NCI-H510A treated with DMSO at 0.1 percent for 48 hours (cell line): Measurements from ENCODE around the gene DCHS2.

Experiments used
- DNase-seq: peaks from one replicate; lab custom pipeline; 2025; lab: John Stamatoyannopoulos, UW

The DCHS2 gene

DNA sequence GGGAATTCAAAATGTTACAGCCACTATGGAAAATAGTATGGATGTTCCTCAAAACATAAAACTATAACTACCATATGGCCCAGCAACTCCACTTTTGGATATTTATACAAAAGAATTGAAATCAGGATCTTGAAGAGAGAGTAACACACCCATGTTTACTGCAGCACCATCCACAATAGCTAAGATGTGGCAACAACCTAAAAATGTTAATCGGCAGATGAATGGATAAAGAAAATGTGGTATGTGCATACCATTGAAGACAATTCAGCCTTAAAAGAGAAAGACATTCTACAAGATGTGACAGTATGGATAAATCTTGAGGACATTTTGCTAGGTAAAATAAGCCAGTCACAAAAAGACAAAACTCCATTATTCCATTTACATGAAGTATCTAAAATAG, 171.9 kb downstream of the DCHS2 start:
- DNase-seq, result no peak

DNA sequence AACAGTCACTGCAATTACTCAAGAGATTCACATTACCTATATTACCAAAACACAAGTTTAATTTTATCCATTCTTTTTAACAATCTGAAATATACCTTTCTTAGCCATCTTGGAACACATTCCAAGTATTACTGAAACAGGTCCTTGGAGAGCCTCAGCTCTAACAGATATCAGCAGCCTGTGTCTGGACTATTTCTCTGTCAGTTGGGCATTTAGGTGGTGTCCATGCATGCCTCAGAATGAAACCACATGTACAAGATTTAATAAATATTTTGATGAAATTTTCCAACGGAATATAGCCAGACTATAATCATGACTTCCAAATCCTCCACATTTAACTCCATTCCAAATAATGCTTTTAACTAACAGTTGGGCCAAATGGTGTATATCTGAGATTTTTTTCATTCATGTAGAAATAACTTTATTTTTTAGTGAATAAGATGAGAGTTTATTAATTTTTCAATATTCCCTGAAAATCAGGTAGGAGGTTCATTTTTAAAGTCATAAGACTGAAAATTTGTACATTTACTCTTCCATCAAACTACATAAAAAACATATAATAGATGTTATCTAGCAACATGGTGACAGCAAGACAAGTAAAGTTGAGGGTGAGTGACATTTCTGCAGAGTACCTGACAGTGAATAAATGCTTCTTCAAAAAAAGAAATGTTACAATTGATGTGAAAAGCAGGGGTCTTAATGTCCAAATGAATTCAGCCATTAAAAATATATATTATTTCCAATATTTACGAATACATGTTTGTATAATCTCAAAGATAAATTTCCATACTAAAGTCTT, 174.2 kb downstream of the DCHS2 start:
- DNase-seq, result no peak

DNA sequence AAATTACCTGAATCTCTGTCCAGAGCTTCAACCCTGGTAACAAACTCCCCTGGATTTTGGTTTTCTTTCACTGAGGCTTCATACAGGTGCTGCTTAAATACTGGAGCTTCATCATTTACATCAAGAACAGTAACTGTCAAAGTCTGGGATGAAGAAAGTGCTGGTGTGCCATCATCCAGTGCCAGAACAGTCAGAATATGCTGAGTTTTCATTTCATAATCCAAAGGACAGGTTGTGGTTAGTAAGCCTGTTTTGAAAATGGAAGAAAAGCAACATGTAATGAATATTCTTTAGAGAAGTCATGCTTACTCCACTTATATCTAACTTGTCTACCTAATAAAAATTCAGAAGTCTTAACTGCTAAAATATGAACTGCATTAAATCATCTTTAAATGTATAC, 175.9 kb downstream of the DCHS2 start:
- DNase-seq, result no peak

DNA sequence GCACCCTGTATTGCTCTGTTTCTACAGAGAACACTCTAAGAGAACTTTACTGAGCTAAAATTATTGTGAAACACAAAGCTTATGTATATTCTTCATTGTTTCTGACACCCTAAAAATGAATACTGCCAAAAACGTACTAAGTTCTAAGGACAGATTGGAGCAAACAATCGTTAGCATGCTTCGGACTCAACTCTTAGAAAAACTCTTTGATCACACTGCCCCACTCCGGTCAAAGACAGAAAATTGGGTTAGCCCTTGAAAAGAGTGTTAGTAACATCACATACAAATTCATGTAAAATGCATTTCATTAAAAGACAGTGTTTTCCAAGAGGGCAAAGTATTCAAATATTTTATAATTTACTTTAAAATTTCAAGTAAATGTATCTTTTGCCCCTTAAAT, 177.4 kb downstream of the DCHS2 start:
- no peak for DNase-seq

DNA sequence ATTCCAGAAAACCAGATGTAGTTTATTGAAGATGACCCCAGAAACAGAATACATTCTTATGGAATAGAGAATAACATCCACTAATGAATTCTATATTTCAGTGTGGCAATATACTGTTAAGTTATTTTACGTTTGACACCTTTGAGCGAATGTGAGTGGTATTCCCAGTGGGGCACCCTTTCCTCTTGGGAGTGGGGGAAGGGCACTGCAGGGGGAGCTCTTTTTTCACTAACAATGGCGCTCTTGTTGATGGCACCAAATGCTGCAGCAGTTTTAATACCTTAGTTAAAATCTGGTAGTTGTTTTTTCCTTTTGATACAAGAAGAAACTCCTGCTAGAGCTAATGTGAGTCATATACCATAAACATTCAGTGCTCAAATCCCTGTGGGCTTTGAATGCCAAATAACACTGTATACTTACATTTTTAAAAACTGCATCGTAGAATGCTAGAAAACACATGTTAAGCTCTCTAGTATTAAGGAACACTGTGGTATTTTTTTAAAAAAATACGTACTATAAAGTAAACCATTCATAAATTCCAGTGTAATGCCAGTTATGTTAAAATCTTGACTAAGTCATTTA, 178.5 kb downstream of the DCHS2 start:
- no peak for DNase-seq

DNA sequence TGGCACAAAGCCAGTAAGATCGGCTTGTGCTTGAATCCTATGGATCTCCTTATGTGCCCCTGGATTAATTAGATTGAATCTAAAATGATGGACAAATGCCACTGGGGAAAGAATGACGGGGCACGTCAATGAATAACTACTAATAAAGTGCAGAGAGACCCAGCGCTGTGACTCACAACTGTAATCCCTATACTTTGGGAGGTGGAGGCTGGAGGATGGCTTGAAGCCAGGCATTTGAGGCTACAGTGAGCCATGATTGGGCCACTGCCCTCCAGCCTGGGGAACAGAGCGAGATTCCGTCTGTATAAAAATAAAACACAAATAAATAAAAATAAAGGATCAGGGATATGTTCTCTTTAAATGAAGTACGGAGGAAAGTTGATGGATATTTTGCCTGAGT, 179.4 kb downstream of the DCHS2 start:
- DNase-seq, result no peak

DNA sequence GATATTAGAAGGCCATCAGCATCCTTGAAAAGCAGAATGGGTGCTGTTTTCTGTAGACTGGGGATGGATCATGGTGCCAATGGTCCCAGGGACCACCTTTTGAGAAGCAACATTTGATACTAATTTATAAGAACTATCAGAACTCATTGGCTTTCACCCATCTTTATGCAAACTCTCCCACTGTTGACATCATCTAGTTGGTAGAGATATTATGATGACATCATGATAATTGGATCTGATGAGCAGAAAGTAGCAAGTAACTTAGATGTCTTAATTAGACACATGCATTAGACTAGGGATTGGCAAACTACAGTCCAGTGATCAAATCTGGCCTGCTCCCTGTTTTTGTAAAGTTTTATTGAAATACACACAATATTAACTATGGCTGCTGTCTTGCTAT, 181.0 kb downstream of the DCHS2 start:
- DNase-seq, result no peak

DNA sequence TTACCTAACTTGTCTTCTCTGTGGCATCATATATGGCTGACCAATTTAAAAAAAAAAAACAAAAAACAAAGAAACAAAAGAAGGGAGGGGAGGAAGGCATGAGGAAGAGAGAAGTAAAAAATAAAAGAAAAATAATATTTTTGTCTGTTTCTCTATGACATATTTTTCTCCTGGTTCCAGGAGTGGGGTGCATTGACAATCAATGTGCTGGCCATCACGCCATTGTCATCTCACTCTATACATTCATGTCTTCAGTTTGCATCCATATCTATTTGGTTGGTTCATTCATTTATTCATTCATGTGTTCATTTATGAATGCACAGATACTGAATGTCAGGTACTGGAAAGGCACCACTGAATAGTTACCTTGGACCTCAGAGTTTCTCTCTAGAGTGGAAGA, 183.4 kb downstream of the DCHS2 start:
- DNase-seq, result no peak

DNA sequence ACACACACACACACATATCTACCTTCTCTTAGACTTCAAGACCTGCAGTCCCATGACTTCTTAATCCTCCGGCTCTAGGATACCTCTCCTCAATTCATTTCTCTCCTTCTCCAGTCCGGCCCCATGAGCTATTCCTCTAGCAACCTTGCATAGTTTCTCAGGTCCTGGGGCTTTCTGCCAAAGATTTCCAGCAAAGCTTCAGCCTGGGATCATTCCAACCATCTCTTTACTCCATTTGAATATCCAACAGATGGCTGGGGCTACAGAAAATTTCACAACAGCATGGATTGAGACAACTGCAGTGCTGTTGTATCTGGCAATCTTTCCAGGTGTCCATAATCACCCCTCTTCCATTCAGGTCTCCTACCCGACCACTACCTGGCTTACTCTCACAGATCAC, 184.1 kb downstream of the DCHS2 start:
- no peak for DNase-seq

DNA sequence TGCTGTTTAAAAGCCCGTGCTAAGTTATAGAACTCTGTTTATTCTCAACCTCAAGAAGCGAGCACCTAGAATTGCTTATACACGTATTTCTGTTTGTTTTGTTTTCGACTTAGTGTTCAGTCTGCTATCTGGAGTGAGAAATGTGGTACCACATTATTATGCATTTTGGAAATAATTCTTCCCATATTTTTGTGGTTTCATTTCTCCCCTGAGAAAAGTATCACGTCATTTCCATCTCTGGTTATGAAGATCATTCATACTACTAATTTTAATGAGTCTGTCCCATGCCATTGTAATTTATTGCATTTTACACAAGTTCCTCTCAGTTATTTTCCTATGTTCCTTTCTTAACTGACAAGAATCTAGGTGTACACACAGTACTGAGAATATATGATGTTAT, 186.0 kb downstream of the DCHS2 start:
- DNase-seq, result no peak

DNA sequence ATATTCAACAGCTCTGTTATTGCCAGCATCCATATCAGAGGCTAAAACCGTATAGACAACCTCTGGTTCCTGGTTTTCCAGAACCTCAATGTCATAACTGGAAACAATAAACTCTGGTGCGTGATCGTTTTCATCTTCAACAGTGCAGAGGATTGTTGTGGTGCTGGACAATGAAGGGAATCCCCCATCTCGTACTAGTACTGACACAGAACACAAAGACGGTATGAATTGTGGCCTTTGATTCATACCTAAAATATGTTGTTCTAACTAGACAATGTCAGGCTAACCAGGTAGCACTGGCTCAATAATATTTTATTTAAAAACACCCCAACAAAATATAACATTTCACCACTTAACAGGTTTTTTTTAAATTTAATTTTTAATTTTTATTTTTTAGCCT, 186.9 kb downstream of the DCHS2 start:
- DNase-seq, result no peak

DNA sequence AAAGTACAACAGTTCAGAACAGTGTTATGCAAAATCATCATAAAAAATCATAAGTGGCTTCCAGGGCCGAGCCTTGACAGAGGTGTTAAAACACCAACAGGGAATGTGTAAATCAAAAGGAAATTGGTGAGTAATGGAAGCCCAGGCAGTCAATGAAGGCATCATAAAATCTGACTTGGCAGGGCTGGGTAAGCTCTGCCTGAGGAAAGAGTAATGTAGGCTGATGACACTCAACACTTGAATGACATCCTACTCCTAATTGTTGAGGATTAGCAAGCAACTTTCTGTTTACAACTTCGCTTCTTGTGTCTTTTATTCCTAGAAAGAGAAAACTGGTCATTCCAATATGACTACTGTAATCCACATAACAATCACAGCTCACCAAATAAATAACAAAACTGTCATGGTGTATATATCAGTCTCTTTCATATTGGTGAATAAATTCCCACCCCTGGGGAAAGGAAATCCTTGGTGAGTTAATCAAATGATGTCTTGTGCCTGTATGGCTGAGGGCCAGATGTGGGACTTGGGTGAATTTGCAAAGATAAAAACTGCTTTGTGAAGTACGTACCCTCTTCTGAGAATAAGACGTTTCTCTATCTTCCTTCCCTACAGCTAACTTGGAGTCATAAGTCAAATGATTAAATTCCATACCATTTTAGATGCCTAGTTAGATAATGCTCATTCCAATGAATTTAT, 196.8 kb downstream of the DCHS2 start:
- DNase-seq, result no peak

DNA sequence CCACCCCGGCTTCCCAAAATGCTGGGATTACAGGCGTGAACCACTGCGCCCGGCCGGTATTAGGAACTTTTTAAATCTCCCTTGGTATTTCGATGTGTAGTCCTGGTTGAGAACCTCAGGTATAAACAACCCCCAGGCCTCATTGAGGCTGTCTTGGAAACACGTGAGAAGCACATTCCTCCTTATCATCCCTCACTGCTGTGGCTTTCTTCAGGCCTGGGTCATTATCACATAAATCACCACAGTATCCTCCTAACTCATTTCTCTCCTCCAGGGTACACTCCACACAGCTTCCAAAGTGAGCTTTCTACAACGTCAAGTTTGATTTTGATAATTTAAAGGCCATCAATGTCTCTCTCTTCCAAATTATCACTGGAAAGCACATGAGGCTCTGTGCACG, 198.2 kb downstream of the DCHS2 start:
- no peak for DNase-seq

DNA sequence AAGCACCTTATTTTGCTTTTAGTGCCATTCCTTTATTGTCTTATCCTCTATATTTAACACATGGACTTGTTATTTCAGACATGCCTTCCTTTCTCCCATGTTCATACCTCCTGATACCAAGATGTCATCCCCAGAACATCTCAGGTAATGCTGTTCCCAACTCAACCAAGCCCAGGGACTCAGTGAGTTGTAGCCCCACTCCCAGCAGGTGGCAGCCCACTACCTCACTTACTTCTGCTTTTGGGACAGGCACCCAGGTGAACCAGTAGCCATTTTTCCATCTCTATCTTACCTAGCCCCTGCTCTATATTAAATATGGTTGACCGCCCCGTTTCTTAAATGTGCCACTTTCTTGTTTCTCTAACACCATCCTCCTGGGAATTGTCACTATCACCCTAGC, 199.0 kb downstream of the DCHS2 start:
- no peak for DNase-seq

DNA sequence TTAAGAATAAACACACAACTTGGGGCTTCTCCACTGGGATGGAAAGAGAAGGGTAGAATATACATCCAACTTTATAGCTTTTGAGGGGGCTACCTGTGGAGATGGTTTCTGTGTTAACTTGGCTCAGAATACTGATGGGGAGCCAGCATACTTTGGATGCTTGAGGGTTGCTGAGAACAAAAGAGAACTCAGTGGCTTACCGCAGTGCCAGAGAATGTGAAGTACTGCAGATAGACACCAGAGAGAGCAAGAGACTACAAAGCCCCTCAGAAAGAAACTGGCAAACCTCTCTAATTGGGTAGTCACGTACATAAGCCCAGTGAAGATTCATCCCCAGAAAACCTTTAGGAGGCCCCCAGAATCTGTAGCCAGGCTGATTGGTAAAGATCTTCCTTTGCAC, 214.4 kb downstream of the DCHS2 start:
- DNase-seq, result no peak

DNA sequence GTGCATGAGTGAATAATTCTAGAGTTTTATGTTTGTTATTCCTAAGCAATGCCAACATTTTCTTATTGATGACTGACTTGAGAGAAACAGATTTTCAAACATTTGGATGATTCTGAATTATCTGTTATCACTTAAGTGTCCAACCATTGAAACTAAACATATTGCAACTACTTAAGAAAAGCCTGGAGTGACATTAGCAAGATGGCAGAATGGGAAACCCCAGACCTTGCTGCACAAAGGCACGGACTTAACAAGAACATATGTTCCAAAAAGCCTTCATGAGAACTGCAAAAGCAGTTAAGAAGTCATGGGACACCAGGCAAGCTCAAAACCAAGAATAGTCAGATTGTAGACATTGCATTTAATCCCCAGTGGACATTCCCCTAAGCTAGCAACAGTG, 215.1 kb downstream of the DCHS2 start:
- DNase-seq, result no peak

DNA sequence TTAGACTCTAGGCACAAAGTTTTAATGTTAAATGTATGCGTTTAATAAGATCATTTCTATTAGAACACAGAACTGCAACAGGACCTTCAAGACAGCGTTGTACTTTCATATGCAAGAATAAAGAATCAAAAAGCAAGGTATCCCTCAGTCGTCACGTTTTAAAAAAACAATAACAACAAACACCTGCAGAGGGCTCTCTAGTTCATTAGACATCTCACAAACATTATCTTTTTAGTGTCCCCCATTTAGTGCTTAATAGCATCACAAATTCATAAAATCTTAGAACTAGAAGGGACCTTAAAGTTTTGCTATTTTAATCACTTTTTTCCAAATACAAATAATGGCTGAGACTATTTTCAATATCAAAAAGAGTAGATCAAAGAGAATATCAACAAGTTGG, 236.6 kb downstream of the DCHS2 start:
- DNase-seq, result no peak

DNA sequence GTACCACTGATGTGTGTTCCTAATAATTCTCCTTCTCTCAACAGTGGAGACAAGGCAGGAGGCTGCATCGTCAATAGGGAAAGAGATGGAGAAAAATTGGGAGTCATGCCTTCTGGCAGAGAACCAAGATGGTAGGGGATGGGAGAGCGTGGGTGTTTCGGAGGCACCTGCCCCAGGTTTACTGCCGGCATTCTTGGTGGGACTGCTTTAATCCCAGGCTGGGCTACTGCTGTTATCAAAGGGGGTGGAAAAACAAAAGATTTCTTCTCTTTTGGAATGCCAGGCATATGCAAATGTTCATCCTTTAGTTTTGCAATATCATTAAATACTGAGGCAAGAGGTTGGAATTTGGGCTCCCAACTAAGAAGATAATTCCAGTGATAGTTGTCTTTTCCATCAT, 257.0 kb downstream of the DCHS2 start:
- no peak for DNase-seq

DNA sequence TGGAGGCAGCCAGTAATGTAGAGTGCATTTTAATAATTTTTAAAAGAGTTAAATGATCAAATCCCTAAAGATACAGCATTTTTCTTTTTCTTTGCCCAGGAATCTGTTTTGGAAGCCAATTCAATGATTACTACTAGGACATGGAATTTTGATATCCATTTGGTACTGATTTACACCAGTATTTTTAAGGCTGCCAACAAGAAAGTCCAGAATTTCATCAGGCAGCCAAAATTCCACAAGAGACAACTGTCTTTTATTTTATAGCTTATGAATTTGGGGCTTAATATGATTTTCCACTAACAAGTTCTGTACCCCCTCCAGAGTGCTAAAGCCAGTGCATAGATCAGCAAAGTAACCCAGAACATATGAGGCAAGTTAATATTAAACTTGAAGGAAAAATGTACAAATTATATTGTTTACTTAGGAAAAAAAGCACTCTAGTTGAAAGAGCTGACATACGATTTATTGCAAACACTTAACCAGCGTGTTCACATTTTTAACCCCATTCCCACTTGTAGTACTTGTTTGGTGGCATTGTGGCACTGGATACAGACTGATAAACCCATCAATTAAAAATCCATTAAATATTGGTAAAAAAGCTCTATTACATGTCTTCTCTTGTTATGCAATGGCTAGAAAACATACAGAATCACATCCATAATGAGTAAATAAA, 259.7 kb downstream of the DCHS2 start:
- DNase-seq, result no peak

DNA sequence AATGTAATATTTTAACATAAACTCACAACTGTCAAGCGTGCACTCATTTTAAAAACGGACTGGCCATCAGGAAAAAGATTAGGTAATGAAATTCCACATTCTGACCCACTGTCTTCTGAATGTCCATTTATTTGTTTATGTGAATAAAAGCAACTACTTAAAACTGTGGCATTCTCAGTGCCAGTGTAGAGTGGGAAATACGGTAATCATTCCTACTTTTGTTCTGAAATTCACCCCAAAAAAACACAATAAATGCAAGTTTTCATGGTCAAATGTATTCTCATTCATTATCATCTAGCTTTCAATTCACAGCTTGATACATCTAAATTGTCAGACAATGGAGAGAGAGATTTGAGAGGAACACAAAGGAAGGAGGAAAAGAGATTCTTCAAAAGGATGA, 260.9 kb downstream of the DCHS2 start:
- no peak for DNase-seq

DNA sequence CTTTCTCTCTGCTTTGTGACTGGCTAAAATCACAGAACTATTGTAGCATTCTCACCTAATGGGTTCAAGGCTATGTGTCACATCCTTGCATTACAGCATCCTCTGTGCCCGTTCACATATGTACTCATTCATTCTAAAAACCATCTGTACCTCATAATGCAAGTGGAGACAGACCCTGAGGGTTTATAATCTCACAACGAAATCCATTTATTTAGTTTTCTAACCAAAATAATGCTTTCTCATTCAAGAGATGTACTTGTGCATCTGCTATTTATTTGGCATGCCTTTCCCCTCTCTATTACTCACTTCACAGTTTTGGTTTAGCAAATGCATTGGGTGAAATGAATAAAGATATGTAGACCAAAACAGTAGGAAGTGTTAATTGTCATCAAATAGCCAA, 261.5 kb downstream of the DCHS2 start:
- no peak for DNase-seq

DNA sequence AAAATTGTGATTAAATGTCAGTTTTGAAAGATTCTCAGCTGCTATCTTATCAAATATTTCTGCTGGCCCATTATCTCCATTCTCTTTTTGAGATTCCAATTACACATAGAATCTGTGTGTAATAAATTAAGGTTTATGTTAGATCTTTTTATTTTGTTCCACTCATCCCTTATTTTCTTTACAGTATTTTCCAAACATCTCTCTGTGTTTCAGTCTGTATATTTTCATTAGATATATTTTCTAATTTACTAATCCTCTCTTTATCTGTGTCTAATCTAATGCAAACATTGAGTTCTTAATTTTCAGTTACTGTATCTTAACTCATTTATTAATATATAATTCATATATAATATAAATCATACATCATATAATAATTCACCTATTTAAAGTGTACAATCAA, 268.7 kb downstream of the DCHS2 start:
- no peak for DNase-seq

DNA sequence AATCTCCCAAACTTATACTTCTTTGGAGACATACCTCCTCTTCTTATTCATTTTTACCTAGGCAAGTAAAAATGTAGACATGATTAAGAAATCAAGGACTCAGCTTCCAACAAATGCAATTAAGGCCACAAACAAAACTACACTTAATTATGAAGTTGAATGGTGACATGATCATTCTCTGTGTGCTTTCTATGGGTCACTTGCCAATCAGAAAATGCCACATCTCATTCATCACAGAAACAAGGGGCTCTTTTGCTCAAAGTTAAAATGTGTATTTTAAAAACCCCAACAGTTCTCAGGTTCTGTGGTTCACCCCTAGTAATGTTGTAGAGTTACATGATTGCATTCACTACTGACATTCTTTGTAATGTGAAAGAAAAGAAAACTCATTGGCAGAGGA, 273.5 kb downstream of the DCHS2 start:
- no peak for DNase-seq
